ENCODE results near the gene CFDP1. TPM values are rescaled to one million over a fixed set of nuclear protein-coding genes. Genes with fewer than 3 reads are reported as not detected.

CFDP1 gene
- total and polyA plus RNA-seq, 8 donors, result 43.4 to 151 (median 134) TPM

GRCh38 chr16:75342308-75342811 is 90.9 kb downstream of the CFDP1 start:
- peak; percentile 70 for ATAC-seq
- no peak overlapping the region for H3K4me3 ChIP-seq
- no peak for TF ChIP-seq CTCF (IDR thresholded peaks at IDR 0.05)
- H3K36me3 ChIP-seq, result peaks cover 0 to 3% of the 10 kb centered on the region in 2 donors
- peaks cover 0 to 33% of the 10 kb centered on the region in 2 donors for H3K27me3 ChIP-seq
- peak overlapping the region in 1 of 2 donors; percentile 33 for H3K27ac ChIP-seq
- intact Hi-C loops (cut with DNase I), result no loop called here
- peaks cover 9 to 10% of the 10 kb centered on the region in 2 donors for H3K4me1 ChIP-seq
- no peaks in the 10 kb centered on the region for H3K9me3 ChIP-seq
- DNase-seq, result no peak

- H3K27me3 ChIP-seq, result peaks cover 0 to 33% of the 10 kb centered on the region in 2 donors
- DNase-seq (no peak), ATAC-seq (peak; percentile 22)
- H3K36me3 ChIP-seq, result peaks cover 0 to 3% of the 10 kb centered on the region in 2 donors
- no peak for TF ChIP-seq CTCF (IDR thresholded peaks at IDR 0.05)
- intact Hi-C loops (cut with DNase I), result no loop called here
- H3K27ac ChIP-seq, result peak overlapping the region in 1 of 2 donors; percentile 33
- no peak overlapping the region for H3K4me3 ChIP-seq
- H3K4me1 ChIP-seq, result peaks cover 9 to 10% of the 10 kb centered on the region in 2 donors
- no peaks in the 10 kb centered on the region for H3K9me3 ChIP-seq
Measured at GRCh38 chr16:75341564-75342307, 91.6 kb downstream of the CFDP1 start.

- TF ChIP-seq CTCF (IDR thresholded peaks at IDR 0.05), result no peak
- Histone ChIP-seq H3K4me3 (no peak overlapping the region), H3K27ac (peak overlapping the region in 1 of 2 donors; percentile 33), H3K4me1 (peaks cover 9 to 10% of the 10 kb centered on the region in 2 donors), H3K9me3 (no peaks in the 10 kb centered on the region), H3K27me3 (peaks cover 0 to 36% of the 10 kb centered on the region in 2 donors), H3K36me3 (peaks cover 0 to 2% of the 10 kb centered on the region in 2 donors)
- no peak for ATAC-seq
- no peak for DNase-seq
- intact Hi-C loops (cut with DNase I), result no loop called here
Measured at GRCh38 chr16:75340741-75341491, 92.4 kb downstream of the CFDP1 start.

- ATAC-seq (no peak), DNase-seq (no peak)
- Histone ChIP-seq H3K36me3 (no peaks in the 10 kb centered on the region), H3K4me3 (no peak overlapping the region), H3K9me3 (no peaks in the 10 kb centered on the region), H3K27ac (no peak overlapping the region), H3K4me1 (peaks cover 7 to 19% of the 10 kb centered on the region in 2 donors), H3K27me3 (peaks cover 0 to 32% of the 10 kb centered on the region in 2 donors)
- no peak for TF ChIP-seq CTCF (IDR thresholded peaks at IDR 0.05)
- intact Hi-C loops (cut with DNase I), result no loop called here
Measured at GRCh38 chr16:75337430-75337829, 95.9 kb downstream of the CFDP1 start.

- no peak for ATAC-seq
- H3K27ac ChIP-seq, result no peak overlapping the region
- intact Hi-C loops (cut with DNase I), result no loop called here
- no peaks in the 10 kb centered on the region for H3K9me3 ChIP-seq
- TF ChIP-seq CTCF (IDR thresholded peaks at IDR 0.05), result no peak
- no peaks in the 10 kb centered on the region for H3K36me3 ChIP-seq
- H3K4me3 ChIP-seq, result no peak overlapping the region
- H3K4me1 ChIP-seq, result peaks cover 0 to 10% of the 10 kb centered on the region in 2 donors
- peaks cover 0 to 30% of the 10 kb centered on the region in 2 donors for H3K27me3 ChIP-seq
- no peak for DNase-seq
Measured at GRCh38 chr16:75336521-75336920, 96.8 kb downstream of the CFDP1 start.

Data from left lung (tissue), 10 donors.